Karpas-422 (cell line): ENCODE results near the gene ARHGEF1. TPM values are rescaled to one million over a fixed set of nuclear protein-coding genes. Genes with fewer than 3 reads are reported as not detected.

Experiments used
- DNase-seq: peaks from one replicate; pipeline ENCODE4 v3.0.0-alpha.2; 2015
- H2AFZ ChIP-seq: fragments of 200-600 bp; sonication (generic); 2 replicates; pipeline ENCODE4 v1.6.1; 2014; ENCODE audit warnings: antibody characterized with exemption, low read length, mixed read lengths
- H3K27ac ChIP-seq: fragments of 200-600 bp; sonication (generic); 2 replicates; pipeline ENCODE4 v1.5.1; 2014; ENCODE audit warnings: mild to moderate bottlenecking, low read length, moderate library complexity
- H3K27me3 ChIP-seq: fragments of 200-600 bp; sonication (generic); 2 replicates; pipeline ENCODE4 v1.6.1; 2014; ENCODE audit warnings: low read length, mixed read lengths
- H3K36me3 ChIP-seq: fragments of 200-600 bp; sonication (generic); 2 replicates; pipeline ENCODE4 v1.6.1; 2014; ENCODE audit warnings: low read length, mixed read lengths; ENCODE audit not compliant: insufficient read depth
- H3K4me1 ChIP-seq: fragments of 200-600 bp; sonication (generic); 2 replicates; pipeline ENCODE4 v1.6.1; 2014; ENCODE audit warnings: mild to moderate bottlenecking, low read length, mixed read lengths
- H3K4me2 ChIP-seq: fragments of 200-600 bp; sonication (generic); 2 replicates; pipeline ENCODE4 v1.6.1; 2014; ENCODE audit warnings: low read length, low read depth, mild to moderate bottlenecking; ENCODE audit not compliant: poor library complexity, severe bottlenecking
- H3K4me3 ChIP-seq: fragments of 200-600 bp; sonication (generic); 2 replicates; pipeline ENCODE4 v1.5.1; 2014; ENCODE audit warnings: mild to moderate bottlenecking, antibody characterized with exemption, low read length, mixed read lengths
- H3K79me2 ChIP-seq: fragments of 200-600 bp; sonication (generic); 2 replicates; pipeline ENCODE4 v1.6.1; 2014; ENCODE audit warnings: mild to moderate bottlenecking, low read length, mixed read lengths
- H3K9ac ChIP-seq: fragments of 200-600 bp; sonication (generic); 2 replicates; pipeline ENCODE4 v1.6.0; 2014; ENCODE audit warnings: low read length
- H3K9me2 ChIP-seq: fragments of 200-600 bp; sonication (generic), shearing (Covaris generic); replicated peaks from 2 replicates; pipeline ENCODE4 v1.6.0; 2014; ENCODE audit warnings: mild to moderate bottlenecking, low read length, moderate library complexity; ENCODE audit not compliant: insufficient read depth
- H3K9me3 ChIP-seq: fragments of 300-700, 200-600 bp; sonication (generic); 2 replicates; pipeline ENCODE4 v1.6.1; 2014; ENCODE audit warnings: low read length, mixed read lengths
- H4K20me1 ChIP-seq: fragments of 200-600 bp; sonication (generic); 2 replicates; pipeline ENCODE4 v1.6.1; 2014; ENCODE audit warnings: mild to moderate bottlenecking, antibody characterized with exemption, low read length, low read depth; ENCODE audit not compliant: insufficient read depth
- total RNA-seq: library from RNA; depleted of rRNA; stranded (reverse); fragments of >200 nt; shearing (Covaris generic); gene quantifications from 2 replicates; pipeline ENCODE4 v1.2.3, GENCODE V29; 2014; ENCODE audit warnings: low replicate concordance

The ARHGEF1 gene
- total RNA-seq, 1 experiment from 2014 or later: 137 TPM

DNA sequence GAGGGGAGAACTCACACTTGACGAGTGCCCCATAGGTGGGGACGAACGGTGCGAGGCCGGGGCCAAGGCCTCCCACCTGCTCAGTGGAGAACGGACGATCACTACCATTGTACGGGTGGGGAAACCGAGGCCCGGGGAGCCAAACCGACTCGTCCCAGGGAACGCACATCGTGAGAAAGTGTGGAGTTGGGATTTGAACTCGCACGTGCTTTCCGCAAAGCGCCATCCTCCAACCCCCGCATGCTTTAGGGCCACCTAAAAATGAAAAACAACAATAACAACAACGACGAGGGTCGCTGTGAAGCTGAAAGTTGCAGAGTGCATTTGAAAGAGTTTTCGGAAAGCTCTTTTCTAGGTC lies 458 bp downstream of the ARHGEF1 start:
- Histone ChIP-seq H3K27me3 (no peaks in the 10 kb centered on the region), H3K9ac (peak overlapping the region; percentile 92), H3K27ac (peak overlapping the region; percentile 98), H3K4me3 (peak overlapping the region; percentile 95), H3K4me1 (peaks cover 72% of the 10 kb centered on the region), H3K36me3 (peaks cover 6% of the 10 kb centered on the region; the same call in 1 of the 2 replicates), H3K79me2 (peaks cover 60% of the 10 kb centered on the region), H3K4me2 (peak overlapping the region; percentile 80), H2AFZ (no peak overlapping the region), H3K9me2 (no peaks in the 10 kb centered on the region), H4K20me1 (0 out of 2 replicates have a peak, but pooled peaks cover 6% of the 10 kb centered on the region), H3K9me3 (no peaks in the 10 kb centered on the region)
- DNase-seq: no peak

DNA sequence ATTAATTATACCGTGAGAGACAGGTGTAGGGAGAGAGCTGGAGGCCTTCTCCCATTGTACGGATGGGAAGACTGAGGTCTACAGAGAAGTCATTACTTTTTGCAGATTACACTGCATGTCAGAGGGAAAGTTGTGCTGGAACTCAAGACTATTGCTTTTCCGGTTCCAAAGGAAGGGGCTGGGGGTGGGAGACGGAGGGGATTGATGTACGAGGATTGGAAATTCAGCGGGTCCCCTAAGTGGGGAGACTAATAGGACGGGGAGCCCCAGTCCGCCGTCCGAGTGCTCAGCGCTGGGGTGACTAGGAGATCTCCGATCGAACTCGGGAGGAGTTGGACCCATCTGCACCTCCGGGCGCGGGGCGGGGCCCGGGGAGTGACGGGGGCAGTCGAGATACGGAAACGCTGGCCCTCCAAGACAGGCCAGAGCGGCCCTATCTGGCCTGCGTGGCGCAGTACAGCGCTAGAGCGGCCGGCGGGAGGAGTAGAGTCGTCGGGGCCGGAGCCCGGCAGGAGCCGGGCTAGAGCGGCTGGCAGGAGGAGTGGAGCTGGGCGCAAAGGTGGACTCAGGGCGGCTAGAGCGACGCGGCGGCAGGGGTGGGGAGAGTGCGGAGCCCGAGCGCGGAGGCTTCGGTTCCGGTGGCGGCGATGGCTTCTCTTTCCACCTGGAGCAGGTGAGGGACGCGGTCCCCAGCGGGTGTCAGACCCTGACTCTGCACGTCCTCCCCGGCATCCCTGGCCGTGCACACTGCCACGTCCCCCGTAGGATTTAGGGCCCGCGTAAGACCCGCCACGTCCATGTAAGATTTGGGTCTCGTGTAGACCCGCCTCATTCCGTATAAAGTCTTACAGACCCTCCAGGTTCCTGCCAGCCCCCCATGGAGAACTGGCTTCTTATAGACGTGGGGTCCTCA lies 1.1 kb downstream of the ARHGEF1 start:
- no peaks in the 10 kb centered on the region for H3K27me3 ChIP-seq
- H3K9me3 ChIP-seq: no peaks in the 10 kb centered on the region
- DNase-seq: peak; percentile 99
- peak overlapping the region; percentile 94 for H3K4me2 ChIP-seq
- peak overlapping the region; percentile 95 for H3K4me3 ChIP-seq
- H2AFZ ChIP-seq: no peak overlapping the region
- peaks cover 54% of the 10 kb centered on the region for H3K79me2 ChIP-seq
- peaks cover 8% of the 10 kb centered on the region; the same call in 1 of the 2 replicates for H3K36me3 ChIP-seq
- peak overlapping the region; percentile 92 for H3K9ac ChIP-seq
- peak overlapping the region; percentile 98 for H3K27ac ChIP-seq
- 0 out of 2 replicates have a peak, but pooled peaks cover 6% of the 10 kb centered on the region for H4K20me1 ChIP-seq
- no peaks in the 10 kb centered on the region for H3K9me2 ChIP-seq
- peaks cover 66% of the 10 kb centered on the region for H3K4me1 ChIP-seq

DNA sequence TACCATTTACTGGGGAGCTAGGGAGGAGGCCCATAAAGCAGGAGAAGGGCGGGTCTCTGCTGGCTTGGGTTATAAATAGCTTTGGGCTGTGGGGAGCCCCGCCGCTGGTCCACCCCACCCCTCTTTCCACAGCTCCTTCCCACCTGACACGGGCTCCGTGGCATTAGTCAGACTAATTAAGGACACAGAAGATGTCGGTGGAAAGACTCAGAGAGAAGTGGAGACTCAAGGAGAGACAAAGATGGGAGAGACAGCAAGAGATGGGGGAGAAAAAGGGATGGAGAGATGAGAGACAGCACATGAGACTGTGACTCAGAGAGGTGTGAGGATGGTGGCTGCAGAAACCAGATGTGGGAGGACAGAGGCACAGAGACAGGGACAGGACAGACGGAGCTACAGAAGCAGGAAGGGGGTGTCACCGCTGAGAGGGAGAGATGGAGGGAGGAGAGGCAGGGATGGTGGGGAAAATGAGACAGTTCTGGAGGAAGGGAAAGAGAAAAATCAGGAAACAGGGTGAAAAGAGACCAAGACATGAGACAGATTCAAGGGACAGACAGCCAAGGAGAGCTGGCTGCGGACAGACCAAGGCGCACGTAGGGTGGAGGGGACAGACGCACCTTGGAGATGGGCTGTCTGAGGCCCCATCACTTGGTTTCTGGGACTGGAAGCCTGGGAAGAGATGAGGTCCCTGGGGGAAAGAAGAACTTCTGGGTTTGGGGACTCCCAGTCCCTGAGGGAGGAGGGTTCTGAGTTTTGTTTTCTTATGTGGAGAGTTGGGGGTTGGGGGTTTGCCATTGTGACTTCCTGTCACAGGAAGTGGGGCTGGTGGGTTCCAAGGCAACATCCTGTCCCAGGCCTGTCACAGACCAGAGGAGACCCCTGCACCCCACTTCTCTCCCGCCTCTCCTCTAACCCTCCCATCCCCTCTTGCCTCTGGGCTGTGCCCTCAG lies 4.1 kb downstream of the ARHGEF1 start:
- Histone ChIP-seq H3K4me2 (peak overlapping the region; percentile 8), H3K27me3 (no peaks in the 10 kb centered on the region), H4K20me1 (0 out of 2 replicates have a peak, but pooled peaks cover 6% of the 10 kb centered on the region), H3K4me3 (no peak overlapping the region), H3K27ac (peak overlapping the region; percentile 74), H3K4me1 (peaks cover 42% of the 10 kb centered on the region), H3K79me2 (peaks cover 47% of the 10 kb centered on the region), H3K9ac (peak overlapping the region; percentile 37), H2AFZ (no peak overlapping the region), H3K9me3 (no peaks in the 10 kb centered on the region), H3K36me3 (peaks cover 5% of the 10 kb centered on the region; the same call in 1 of the 2 replicates), H3K9me2 (no peaks in the 10 kb centered on the region)
- no peak for DNase-seq

DNA sequence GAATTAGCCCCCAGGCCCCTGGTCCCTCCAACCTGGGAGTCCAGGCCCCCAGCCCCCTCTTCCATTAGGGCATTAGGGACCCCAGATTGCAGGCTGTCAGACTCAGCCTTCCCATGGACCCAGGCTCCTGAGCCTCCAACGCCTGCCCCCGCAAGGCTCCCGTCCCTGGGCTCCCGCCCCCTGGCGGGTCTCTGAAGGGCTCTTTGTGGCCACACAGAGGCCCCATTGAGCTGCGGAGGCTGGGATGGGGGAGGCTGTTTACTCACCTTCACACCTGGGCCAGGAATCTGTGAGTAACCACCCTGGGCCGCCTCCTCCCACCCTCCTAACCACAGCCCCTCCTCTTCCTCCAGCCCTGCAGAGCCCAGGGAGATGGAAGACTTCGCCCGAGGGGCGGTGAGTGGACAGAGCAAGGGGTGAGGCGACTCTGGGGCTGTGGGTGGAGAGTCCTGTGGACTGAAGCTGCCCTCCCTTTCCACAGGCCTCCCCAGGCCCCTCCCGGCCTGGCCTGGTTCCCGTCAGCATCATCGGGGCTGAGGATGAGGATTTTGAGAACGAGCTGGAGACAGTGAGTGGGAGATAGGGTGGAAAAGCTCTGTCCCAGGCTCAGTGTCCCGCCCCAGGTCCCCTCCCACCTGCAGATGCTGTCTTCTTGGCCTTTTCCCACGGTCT lies 4.9 kb downstream of the ARHGEF1 start:
- 0 out of 2 replicates have a peak, but pooled peaks cover 6% of the 10 kb centered on the region for H4K20me1 ChIP-seq
- peak overlapping the region; percentile 37 for H3K9ac ChIP-seq
- peaks cover 5% of the 10 kb centered on the region; the same call in 1 of the 2 replicates for H3K36me3 ChIP-seq
- H2AFZ ChIP-seq: no peak overlapping the region
- no peaks in the 10 kb centered on the region for H3K27me3 ChIP-seq
- peaks cover 47% of the 10 kb centered on the region for H3K79me2 ChIP-seq
- H3K9me3 ChIP-seq: no peaks in the 10 kb centered on the region
- no peak for DNase-seq
- no peak overlapping the region for H3K4me2 ChIP-seq
- H3K4me3 ChIP-seq: no peak overlapping the region
- no peaks in the 10 kb centered on the region for H3K9me2 ChIP-seq
- H3K4me1 ChIP-seq: peaks cover 35% of the 10 kb centered on the region
- peak overlapping the region; percentile 74 for H3K27ac ChIP-seq

DNA sequence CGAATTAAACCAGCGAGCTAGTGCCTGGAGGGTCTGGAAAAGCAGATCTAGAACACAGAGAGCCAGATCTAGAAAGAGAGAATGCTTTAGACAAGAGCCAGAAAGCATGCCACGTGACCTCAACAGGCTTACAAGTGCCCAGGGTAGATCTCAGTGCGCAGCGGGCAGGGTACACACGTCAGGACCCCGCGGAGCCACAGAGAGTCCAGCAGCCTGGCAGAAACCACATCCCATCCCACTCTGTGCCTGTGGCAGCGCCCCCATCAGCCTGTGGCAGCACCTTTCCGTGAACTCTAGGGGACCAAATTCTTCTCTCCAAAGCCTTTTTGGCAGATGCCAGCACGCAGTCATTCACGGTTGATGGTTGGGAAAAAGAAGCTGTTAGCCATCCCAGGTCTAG lies 5.9 kb downstream of the ARHGEF1 start:
- no peaks in the 10 kb centered on the region for H3K9me2 ChIP-seq
- DNase-seq: no peak
- H3K27ac ChIP-seq: no peak overlapping the region
- 0 out of 2 replicates have a peak, but pooled peaks cover 6% of the 10 kb centered on the region for H4K20me1 ChIP-seq
- no peak overlapping the region for H3K9ac ChIP-seq
- peaks cover 5% of the 10 kb centered on the region; the same call in 1 of the 2 replicates for H3K36me3 ChIP-seq
- H3K4me2 ChIP-seq: no peak overlapping the region
- no peaks in the 10 kb centered on the region for H3K9me3 ChIP-seq
- H3K4me1 ChIP-seq: peaks cover 30% of the 10 kb centered on the region
- no peak overlapping the region for H3K4me3 ChIP-seq
- H3K27me3 ChIP-seq: no peaks in the 10 kb centered on the region
- peaks cover 41% of the 10 kb centered on the region for H3K79me2 ChIP-seq
- no peak overlapping the region for H2AFZ ChIP-seq

DNA sequence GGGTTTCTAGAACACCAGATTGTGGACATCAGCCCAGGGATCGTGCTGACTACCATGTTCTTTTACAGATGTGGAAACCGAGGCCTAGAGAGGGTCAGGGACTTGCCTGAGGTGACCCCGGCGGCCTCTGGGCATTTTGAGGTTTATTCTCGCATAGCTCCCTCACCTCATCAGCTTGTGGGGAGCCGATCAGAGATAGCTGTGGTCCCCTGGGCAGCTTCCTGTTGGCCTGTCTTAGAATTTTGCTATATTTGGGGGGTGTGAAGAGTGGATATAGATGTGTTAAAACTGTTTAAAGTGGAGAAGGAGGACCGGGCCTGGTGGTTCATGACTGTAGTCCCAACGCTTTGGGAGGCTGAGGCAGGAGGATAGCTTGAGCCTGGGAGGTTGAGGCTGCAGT lies 6.9 kb downstream of the ARHGEF1 start:
- Histone ChIP-seq H3K4me2 (no peak overlapping the region), H3K4me3 (no peak overlapping the region), H3K27ac (no peak overlapping the region), H3K9me3 (no peaks in the 10 kb centered on the region), H4K20me1 (0 out of 2 replicates have a peak, but pooled peaks cover 2% of the 10 kb centered on the region), H3K36me3 (peaks cover 7% of the 10 kb centered on the region; the same call in 1 of the 2 replicates), H3K27me3 (no peaks in the 10 kb centered on the region), H3K79me2 (peaks cover 35% of the 10 kb centered on the region), H2AFZ (no peak overlapping the region), H3K9me2 (no peaks in the 10 kb centered on the region), H3K4me1 (peaks cover 27% of the 10 kb centered on the region), H3K9ac (no peak overlapping the region)
- no peak for DNase-seq

DNA sequence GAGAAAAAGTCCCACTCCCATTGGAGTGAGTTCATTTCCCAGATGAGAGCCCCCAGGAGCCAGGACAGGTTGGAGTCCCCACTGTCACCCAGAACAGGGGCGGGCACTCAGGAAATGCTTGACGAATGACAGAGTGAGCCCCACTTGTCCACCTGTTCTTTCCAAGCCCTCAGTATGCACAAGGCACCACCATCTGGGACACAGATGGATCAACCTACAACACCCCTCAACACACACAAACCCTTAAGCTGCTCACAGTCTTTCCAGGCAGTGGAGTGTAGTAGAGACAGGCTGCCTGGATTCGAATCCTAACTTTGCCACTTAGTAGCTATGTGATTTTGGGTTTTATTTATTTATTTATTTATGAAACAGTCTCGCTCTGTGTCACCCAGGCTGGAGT lies 8.0 kb downstream of the ARHGEF1 start:
- Histone ChIP-seq H3K4me2 (no peak overlapping the region), H3K36me3 (peaks cover 16% of the 10 kb centered on the region; the same call in 1 of the 2 replicates), H4K20me1 (no peaks in the 10 kb centered on the region), H3K9me3 (no peaks in the 10 kb centered on the region), H3K79me2 (peaks cover 25% of the 10 kb centered on the region), H3K9ac (no peak overlapping the region), H3K9me2 (no peaks in the 10 kb centered on the region), H3K27me3 (no peaks in the 10 kb centered on the region), H3K4me3 (no peak overlapping the region), H3K4me1 (peaks cover 23% of the 10 kb centered on the region), H3K27ac (no peak overlapping the region), H2AFZ (no peak overlapping the region)
- DNase-seq: no peak
